ENCODE results near the gene PSMB5. TPM values are rescaled to one million over a fixed set of nuclear protein-coding genes. Genes with fewer than 3 reads are reported as not detected.

Gene PSMB5
- total and polyA plus RNA-seq, 8 donors, result 29.6 to 62.9 (median 45.9) TPM

DNA sequence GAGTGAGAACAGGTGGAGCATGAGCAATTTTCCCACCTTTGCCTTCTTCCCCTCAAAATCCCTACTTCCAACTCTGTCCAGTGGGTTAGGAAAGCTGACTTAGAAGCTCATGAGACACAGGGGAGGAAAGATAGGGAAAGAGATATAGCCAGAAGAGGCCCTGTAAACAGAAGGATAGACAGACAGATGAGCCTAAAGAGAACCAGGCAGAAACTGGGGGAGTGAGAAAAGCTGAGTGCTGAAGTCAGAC lies 57.3 kb downstream of the PSMB5 start:
- H3K27me3 ChIP-seq, result no peaks in the 10 kb centered on the region
- peak in 1 of 4 donors; percentile 26 for ATAC-seq
- no peak for FAIRE-seq
- TF ChIP-seq CTCF (IDR thresholded peaks at IDR 0.05), result no peak
- no peaks in the 10 kb centered on the region for H3K36me3 ChIP-seq
- peaks cover 23 to 32% (median 29%) of the 10 kb centered on the region in 3 donors for H3K4me1 ChIP-seq
- H3K4me3 ChIP-seq, result no peak overlapping the region
- no peaks in the 10 kb centered on the region for H3K9me3 ChIP-seq
- H3K27ac ChIP-seq, result peak overlapping the region; percentile 70 to 79 (median 78)
- intact Hi-C loops (cut with DNase I), result loop anchor here in 1 of 3 donors (10.0 kb wide), 1 partner anchor 103 kb away; the partner anchor contains the start of gene LRP10
- peak in 1 of 6 donors; percentile 35 for DNase-seq

- WGBS, 2 donors, result 11% methylated on average over 6 of the region's 6 CpGs
- H3K36me3 ChIP-seq, result no peaks in the 10 kb centered on the region
- peak; percentile 14 to 35 (median 22) for ATAC-seq
- H3K4me1 ChIP-seq, result peaks cover 23 to 32% (median 29%) of the 10 kb centered on the region in 3 donors
- intact Hi-C loops (cut with DNase I), result loop anchor here in 1 of 3 donors (10.0 kb wide), 1 partner anchor 102 kb away; the partner anchor contains the start of gene LRP10
- no peaks in the 10 kb centered on the region for H3K9me3 ChIP-seq
- H3K4me3 ChIP-seq, result no peak overlapping the region
- H3K27ac ChIP-seq, result peak overlapping the region; percentile 70 to 79 (median 78)
- TF ChIP-seq CTCF (IDR thresholded peaks at IDR 0.05), result no peak
- no peaks in the 10 kb centered on the region for H3K27me3 ChIP-seq
- no peak for FAIRE-seq
- peak in 2 of 6 donors; percentile 45 to 59 for DNase-seq
Measured at GRCh38 chr14:22976620-22977433, 57.9 kb downstream of the PSMB5 start.

Other genes starting within 250 kb of the PSMB5 start
- gene SLC7A7, start 219.5 kb downstream of the PSMB5 start, total RNA-seq, result 10 to 100 TPM in 1 of 6 donors, 1 to 10 TPM in 5; 2.9 to 13.1 (median 5.7) TPM
- 1 to 10 TPM; 4.9 to 9.9 TPM for gene SLC7A7, start 219.5 kb downstream of the PSMB5 start, polyA plus RNA-seq
- gene MRPL52, start 205.0 kb downstream of the PSMB5 start, total RNA-seq, result 10 to 100 TPM; 29.1 to 47.6 (median 43.0) TPM
- gene MRPL52, start 205.0 kb downstream of the PSMB5 start, polyA plus RNA-seq, result 10 to 100 TPM; 57.1 to 85.0 TPM
- gene MMP14, start 198.3 kb downstream of the PSMB5 start, total RNA-seq, result 100 to 1,000 TPM in 1 of 6 donors, 10 to 100 TPM in 5; 21.5 to 146 (median 34.0) TPM
- 10 to 100 TPM; 18.7 to 61.8 TPM for gene MMP14, start 198.3 kb downstream of the PSMB5 start, polyA plus RNA-seq
- 10 to 100 TPM; 49.5 to 86.2 (median 52.5) TPM for gene LRP10, start 163.2 kb downstream of the PSMB5 start, total RNA-seq
- 10 to 100 TPM; 14.7 to 22.7 TPM for gene LRP10, start 163.2 kb downstream of the PSMB5 start, polyA plus RNA-seq
- under 1 TPM in 5 of 6 donors, not detected in 1; 0.16 to 0.41 (median 0.28) TPM for gene REM2, start 151.7 kb downstream of the PSMB5 start, total RNA-seq
- gene REM2, start 151.7 kb downstream of the PSMB5 start, polyA plus RNA-seq, result 1 to 10 TPM in 1 of 2 donors, under 1 TPM in 1; 0.72 to 2.5 TPM
- 10 to 100 TPM; 20.9 to 39.4 (median 30.6) TPM for gene RBM23, start 115.8 kb downstream of the PSMB5 start, total RNA-seq
- 10 to 100 TPM; 30.4 to 58.6 TPM for gene RBM23, start 115.8 kb downstream of the PSMB5 start, polyA plus RNA-seq
- 10 to 100 TPM; 16.3 to 31.8 (median 29.2) TPM for gene PRMT5, start 105.5 kb downstream of the PSMB5 start, total RNA-seq
- 10 to 100 TPM; 15.6 to 27.5 TPM for gene PRMT5, start 105.5 kb downstream of the PSMB5 start, polyA plus RNA-seq
- 10 to 100 TPM; 18.4 to 31.8 (median 23.4) TPM for gene HAUS4, start 77.8 kb downstream of the PSMB5 start, total RNA-seq
- 10 to 100 TPM; 13.6 to 17.0 TPM for gene HAUS4, start 77.8 kb downstream of the PSMB5 start, polyA plus RNA-seq
- 10 to 100 TPM in 2 of 6 donors, 1 to 10 TPM in 4; 5.4 to 17.8 (median 9.1) TPM for gene AJUBA, start 52.3 kb downstream of the PSMB5 start, total RNA-seq
- 1 to 10 TPM; 6.3 to 9.5 TPM for gene AJUBA, start 52.3 kb downstream of the PSMB5 start, polyA plus RNA-seq
- 1 to 10 TPM; 4.3 to 7.5 (median 5.4) TPM for gene C14orf93, start 24.8 kb downstream of the PSMB5 start, total RNA-seq
- gene C14orf93, start 24.8 kb downstream of the PSMB5 start, polyA plus RNA-seq, result 10 to 100 TPM in 1 of 2 donors, 1 to 10 TPM in 1; 8.3 to 11.3 TPM
- gene PSMB11, start 7.3 kb upstream of the PSMB5 start, total RNA-seq, result not detected
- gene PSMB11, start 7.3 kb upstream of the PSMB5 start, polyA plus RNA-seq, result under 1 TPM in 1 of 2 donors, not detected in 1; 0.05 TPM
- 1 to 10 TPM in 5 of 6 donors, under 1 TPM in 1; 0.91 to 3.4 (median 1.3) TPM for gene CDH24, start 22.6 kb upstream of the PSMB5 start, total RNA-seq
- 10 to 100 TPM in 1 of 2 donors, 1 to 10 TPM in 1; 9.6 to 11.8 TPM for gene CDH24, start 22.6 kb upstream of the PSMB5 start, polyA plus RNA-seq
- 100 to 1,000 TPM in 1 of 6 donors, 10 to 100 TPM in 5; 43.1 to 106 (median 55.9) TPM for gene ACIN1, start 60.2 kb upstream of the PSMB5 start, total RNA-seq
- 100 to 1,000 TPM; 134 to 152 TPM for gene ACIN1, start 60.2 kb upstream of the PSMB5 start, polyA plus RNA-seq
- 10 to 100 TPM in 4 of 6 donors, 1 to 10 TPM in 2; 7.5 to 22.7 (median 13.6) TPM for gene C14orf119, start 60.6 kb upstream of the PSMB5 start, total RNA-seq
- 10 to 100 TPM; 10.4 to 20.8 TPM for gene C14orf119, start 60.6 kb upstream of the PSMB5 start, polyA plus RNA-seq
- gene CIROP, start 70.1 kb upstream of the PSMB5 start, total RNA-seq, result not detected
- not detected for gene CIROP, start 70.1 kb upstream of the PSMB5 start, polyA plus RNA-seq
- not detected for gene CEBPE, start 84.4 kb upstream of the PSMB5 start, total RNA-seq
- not detected for gene CEBPE, start 84.4 kb upstream of the PSMB5 start, polyA plus RNA-seq
- 10 to 100 TPM; 11.5 to 33.5 (median 23.2) TPM for gene SLC7A8, start 148.8 kb upstream of the PSMB5 start, total RNA-seq
- 10 to 100 TPM; 36.3 to 70.8 TPM for gene SLC7A8, start 148.8 kb upstream of the PSMB5 start, polyA plus RNA-seq
- gene RNF212B, start 203.0 kb upstream of the PSMB5 start, total RNA-seq, result under 1 TPM in 2 of 6 donors, not detected in 4; 0.12 to 0.29 TPM
- gene RNF212B, start 203.0 kb upstream of the PSMB5 start, polyA plus RNA-seq, result not detected

All from pancreas (tissue), 10 donors.